Skeletal muscle satellite cell (primary cell): ENCODE data around the gene EXOC3L1.

Experiments
- H3K27me3 ChIP-seq: 2 replicates; pipeline ENCODE4 v1.7.0; 2013; ENCODE audit warnings: low read length; ENCODE audit not compliant: control insufficient read depth, insufficient read depth
- H3K36me3 ChIP-seq: 2 replicates; pipeline ENCODE4 v1.7.0; 2013; ENCODE audit warnings: mild to moderate bottlenecking, control low read depth, low read length; ENCODE audit not compliant: insufficient read depth
- H3K4me1 ChIP-seq: 2 replicates; pipeline ENCODE4 v1.7.0; 2013; ENCODE audit warnings: low read length; ENCODE audit not compliant: control insufficient read depth, insufficient read depth
- H3K4me2 ChIP-seq: 2 replicates; pipeline ENCODE4 v1.7.0; 2013; ENCODE audit warnings: mild to moderate bottlenecking, low read length
- H3K4me3 ChIP-seq: 2 replicates; pipeline ENCODE4 v1.7.0; 2013; ENCODE audit warnings: low read length
- H3K9ac ChIP-seq: 2 replicates; pipeline ENCODE4 v1.7.0; 2013; ENCODE audit warnings: mild to moderate bottlenecking, low read depth, low read length, moderate library complexity
- H3K9me3 ChIP-seq: replicated peaks from 2 replicates; pipeline ENCODE4 v1.7.0; 2013; ENCODE audit warnings: mild to moderate bottlenecking, control low read depth, low read length

Gene EXOC3L1

DNA sequence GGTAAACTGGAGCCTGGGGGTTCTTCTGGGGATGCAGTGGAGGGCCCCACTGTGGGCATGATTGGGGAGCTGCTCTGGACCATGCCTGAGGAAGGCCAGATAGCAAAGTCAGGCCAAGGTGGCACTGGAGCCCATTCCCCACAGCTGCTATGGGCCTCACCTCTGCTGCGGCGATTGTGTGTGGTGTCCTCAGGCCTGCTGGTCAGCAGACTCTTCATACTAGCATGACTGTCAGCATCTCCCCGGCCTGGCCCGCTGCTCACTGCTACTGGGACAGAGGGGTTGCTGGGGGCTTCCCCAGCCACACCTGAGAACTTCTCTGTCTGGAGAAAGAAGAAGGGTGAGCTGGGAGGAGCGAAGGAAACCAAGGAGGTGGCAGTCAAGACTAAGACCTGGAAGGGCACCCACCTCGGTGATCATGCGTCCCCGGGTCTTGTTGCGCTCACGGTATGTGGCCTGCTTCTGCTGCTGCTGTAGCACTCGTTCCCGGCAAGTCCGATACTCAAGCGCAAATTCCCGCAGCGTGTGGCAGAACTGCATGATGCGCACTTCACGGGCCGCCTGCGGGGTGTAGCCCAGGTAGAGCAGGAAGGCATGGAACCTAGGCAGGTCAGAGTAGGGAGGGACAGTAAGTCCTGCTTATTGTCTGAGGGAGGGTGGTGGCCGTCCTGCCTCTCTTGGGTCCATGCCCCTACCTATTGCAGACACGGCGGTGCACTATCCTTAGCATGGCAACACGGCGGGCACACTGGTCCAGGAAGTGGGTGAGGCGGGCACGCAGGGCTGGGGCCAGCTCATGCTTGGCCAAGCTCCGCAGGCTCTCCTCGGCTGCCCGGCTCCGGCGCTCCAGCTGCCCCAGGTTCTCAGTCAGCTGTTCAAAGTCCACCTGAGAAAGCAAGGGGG is 40.2 kb upstream of the EXOC3L1 start:
- Histone ChIP-seq H3K4me2 (no peak overlapping the region), H3K36me3 (peaks cover 58% of the 10 kb centered on the region), H3K9ac (no peak overlapping the region), H3K9me3 (no peaks in the 10 kb centered on the region), H3K4me1 (peaks cover 20% of the 10 kb centered on the region), H3K4me3 (no peak overlapping the region), H3K27me3 (no peaks in the 10 kb centered on the region)

DNA sequence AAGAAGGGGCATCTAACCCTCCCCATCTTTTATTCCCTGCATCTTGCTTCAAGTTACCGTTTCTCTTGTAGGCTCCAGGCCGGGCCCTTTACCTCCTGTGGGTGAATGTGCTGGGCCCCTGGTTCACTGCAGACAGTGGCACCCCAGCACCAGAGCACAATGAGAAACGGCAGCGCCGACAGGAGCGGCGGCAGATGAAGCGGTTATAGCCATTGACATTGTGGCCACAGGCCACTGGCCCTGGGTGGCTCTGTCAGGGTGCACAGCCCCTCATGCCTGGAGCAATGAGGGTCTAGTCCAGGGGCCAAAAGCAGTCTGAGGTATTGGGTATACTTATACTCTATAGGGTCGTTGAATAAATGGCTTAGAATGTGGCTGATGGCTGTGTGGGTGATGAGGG is 39.0 kb upstream of the EXOC3L1 start:
- no peak overlapping the region for H3K9ac ChIP-seq
- no peaks in the 10 kb centered on the region for H3K9me3 ChIP-seq
- H3K36me3 ChIP-seq = peaks cover 46% of the 10 kb centered on the region
- H3K4me2 ChIP-seq = no peak overlapping the region
- H3K4me1 ChIP-seq = peaks cover 20% of the 10 kb centered on the region
- no peak overlapping the region for H3K4me3 ChIP-seq
- H3K27me3 ChIP-seq = no peaks in the 10 kb centered on the region

DNA sequence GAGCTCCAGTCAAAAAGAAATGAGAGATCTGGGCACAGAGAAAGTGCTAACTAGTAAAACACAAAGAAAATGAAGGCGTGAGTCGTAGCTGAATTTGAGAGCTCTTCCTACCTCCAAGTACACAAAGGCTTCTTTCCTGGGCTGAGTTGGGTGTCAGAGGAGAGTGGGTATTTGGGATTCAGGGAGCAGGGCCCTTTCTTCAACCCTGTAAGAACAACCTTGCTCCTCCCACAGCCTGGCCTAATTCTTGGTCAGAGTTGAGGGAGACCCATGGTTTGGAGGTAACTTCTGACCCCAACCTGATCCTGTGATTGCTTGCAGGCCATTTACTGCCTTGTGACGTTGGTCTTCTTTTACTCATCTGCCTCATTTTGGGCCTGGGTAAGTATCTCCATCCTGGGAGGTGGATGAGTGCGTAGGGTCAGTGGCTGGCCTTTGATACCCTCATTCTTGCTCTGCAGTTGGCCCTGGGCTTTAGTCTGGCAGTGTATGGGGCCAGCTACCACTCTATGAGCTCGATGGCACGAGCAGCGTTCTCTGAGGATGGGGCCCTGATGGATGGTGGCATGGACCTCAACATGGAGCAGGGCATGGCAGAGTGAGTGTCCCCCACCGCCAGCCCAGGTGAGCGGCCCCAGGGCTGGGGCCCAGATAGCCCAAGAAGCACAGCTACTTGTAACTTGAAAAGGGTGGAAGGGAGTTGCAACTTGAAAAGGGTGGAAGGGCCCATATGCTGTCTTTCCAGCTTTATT is 38.3 kb upstream of the EXOC3L1 start:
- H3K36me3 ChIP-seq = peaks cover 41% of the 10 kb centered on the region
- H3K4me3 ChIP-seq = peak overlapping the region; percentile 89
- peak overlapping the region; percentile 93 for H3K9ac ChIP-seq
- peak overlapping the region; percentile 91 for H3K4me2 ChIP-seq
- no peaks in the 10 kb centered on the region for H3K27me3 ChIP-seq
- peaks cover 20% of the 10 kb centered on the region for H3K4me1 ChIP-seq
- H3K9me3 ChIP-seq = no peaks in the 10 kb centered on the region

DNA sequence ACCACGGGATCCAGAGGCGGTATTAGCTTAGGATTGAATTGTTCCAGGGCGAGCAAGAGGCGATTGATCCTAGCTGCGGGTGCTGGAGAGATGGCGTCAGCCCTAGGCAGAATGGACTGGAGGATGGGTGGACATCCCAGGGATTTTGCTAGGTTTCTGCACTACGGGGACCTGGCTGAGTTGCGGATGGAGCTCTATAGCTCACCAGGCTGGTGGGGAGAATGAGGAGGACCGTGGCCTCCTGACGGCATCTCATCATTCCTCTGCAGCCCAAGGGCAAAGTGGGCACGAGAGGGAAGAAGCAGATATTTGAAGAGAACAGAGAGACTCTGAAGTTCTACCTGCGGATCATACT is 37.6 kb upstream of the EXOC3L1 start:
- Histone ChIP-seq H3K4me2 (peak overlapping the region; percentile 91), H3K9me3 (no peaks in the 10 kb centered on the region), H3K9ac (peak overlapping the region; percentile 93), H3K4me1 (peaks cover 20% of the 10 kb centered on the region), H3K27me3 (no peaks in the 10 kb centered on the region), H3K4me3 (peak overlapping the region; percentile 89), H3K36me3 (peaks cover 40% of the 10 kb centered on the region)

DNA sequence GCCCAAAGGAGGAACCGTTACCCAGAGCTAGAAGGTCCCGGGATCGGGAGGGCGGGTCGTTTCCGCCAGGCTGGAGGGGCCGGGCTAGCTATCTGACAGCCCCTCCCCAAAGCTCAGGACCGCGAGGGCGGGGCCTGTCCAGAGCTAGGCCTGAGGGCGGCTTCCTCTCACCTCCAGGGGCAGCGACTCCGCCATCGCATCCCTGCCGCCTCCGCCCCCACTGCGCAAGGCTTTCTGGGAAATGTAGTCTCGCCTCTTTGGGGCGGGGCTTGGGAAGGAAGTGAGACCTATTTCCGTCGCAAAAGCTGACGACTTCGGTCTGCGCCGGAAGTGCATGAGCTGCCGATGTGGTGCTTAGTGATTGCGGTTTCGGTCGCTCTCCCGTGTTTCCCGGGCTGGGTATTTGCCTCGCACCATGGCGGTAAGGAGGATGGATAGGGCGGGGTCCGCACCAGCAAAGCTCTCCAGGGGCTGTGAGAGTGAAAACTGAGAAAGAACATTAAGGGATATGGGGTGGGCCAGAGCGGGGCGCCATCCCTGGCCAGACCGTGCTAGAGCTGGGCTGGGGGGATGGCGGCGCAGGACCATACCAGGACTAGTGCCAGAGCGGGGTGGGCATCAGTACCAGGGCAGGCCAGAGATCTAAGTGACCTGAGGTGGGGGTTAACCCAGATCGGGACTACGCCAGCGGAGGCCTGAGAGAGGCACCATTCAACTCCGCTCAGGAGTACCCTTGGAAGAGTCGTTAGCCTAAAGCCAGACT is 37.0 kb upstream of the EXOC3L1 start, which contains the start of gene TMEM208:
TMEM208 (plus strand) TSS at position 327 of the 763 bp plus-strand sequence; CDS start at position 416, 89 bp downstream.
- Histone ChIP-seq H3K9me3 (no peaks in the 10 kb centered on the region), H3K4me3 (peak within 1 kb of the TSS; percentile 89), H3K4me2 (peak within 1 kb of the TSS; percentile 91), H3K36me3 (peaks cover 39% of the 10 kb centered on the region), H3K4me1 (peaks cover 20% of the 10 kb centered on the region), H3K9ac (peak within 1 kb of the TSS; percentile 93), H3K27me3 (no peaks in the 10 kb centered on the region)

DNA sequence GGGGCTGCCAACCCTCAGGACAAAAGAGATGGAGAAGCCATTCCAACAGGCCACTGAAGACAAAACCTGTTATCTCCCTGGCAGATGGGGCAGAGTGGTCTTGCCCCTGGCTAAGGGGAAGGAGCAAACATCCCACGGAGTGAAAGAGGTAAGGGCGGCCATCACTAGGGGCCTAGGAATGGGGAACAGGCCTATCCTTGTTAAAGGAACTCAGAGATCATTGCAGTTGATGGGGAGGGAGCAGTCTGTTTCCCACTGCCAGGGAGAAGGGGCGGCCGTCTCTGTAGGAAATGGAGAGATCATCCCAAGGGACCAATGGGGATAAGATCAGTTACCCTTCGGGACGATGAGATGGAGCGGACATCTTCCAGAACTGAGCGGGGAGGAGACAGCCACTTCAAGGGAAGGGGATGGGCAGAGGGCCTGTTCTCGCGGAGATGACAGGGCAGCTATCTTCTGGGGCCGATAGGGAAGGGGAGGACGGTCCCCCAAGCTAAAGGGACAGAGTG is 36.4 kb upstream of the EXOC3L1 start:
- H3K4me2 ChIP-seq = peak overlapping the region; percentile 87
- H3K36me3 ChIP-seq = peaks cover 33% of the 10 kb centered on the region
- H3K27me3 ChIP-seq = no peaks in the 10 kb centered on the region
- peaks cover 20% of the 10 kb centered on the region for H3K4me1 ChIP-seq
- H3K4me3 ChIP-seq = peak overlapping the region; percentile 89
- H3K9me3 ChIP-seq = no peaks in the 10 kb centered on the region
- peak overlapping the region; percentile 85 for H3K9ac ChIP-seq

DNA sequence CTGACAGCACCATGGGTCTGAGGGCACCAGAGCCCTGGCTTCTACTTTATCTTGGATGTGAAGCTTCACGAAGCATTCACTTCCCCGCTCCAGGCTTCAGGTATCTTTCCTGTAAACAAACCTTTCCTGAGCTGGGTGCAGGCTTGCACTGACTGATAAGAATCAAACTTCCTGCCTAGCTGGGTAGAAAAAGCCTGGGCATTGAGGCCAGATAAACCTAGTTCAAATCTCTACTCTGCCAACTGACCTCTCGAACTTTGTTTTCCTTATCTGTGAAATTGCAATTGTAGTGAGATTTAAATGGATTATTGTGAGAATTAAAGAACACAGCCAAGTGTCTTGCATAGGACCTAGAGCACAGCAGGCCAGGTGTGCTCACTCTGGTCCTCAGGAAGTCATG is 34.1 kb upstream of the EXOC3L1 start:
- H3K9me3 ChIP-seq = no peaks in the 10 kb centered on the region
- peaks cover 9% of the 10 kb centered on the region for H3K36me3 ChIP-seq
- H3K4me1 ChIP-seq = peaks cover 20% of the 10 kb centered on the region
- H3K27me3 ChIP-seq = no peaks in the 10 kb centered on the region
- no peak overlapping the region for H3K4me2 ChIP-seq
- no peak overlapping the region for H3K4me3 ChIP-seq
- no peak overlapping the region for H3K9ac ChIP-seq

DNA sequence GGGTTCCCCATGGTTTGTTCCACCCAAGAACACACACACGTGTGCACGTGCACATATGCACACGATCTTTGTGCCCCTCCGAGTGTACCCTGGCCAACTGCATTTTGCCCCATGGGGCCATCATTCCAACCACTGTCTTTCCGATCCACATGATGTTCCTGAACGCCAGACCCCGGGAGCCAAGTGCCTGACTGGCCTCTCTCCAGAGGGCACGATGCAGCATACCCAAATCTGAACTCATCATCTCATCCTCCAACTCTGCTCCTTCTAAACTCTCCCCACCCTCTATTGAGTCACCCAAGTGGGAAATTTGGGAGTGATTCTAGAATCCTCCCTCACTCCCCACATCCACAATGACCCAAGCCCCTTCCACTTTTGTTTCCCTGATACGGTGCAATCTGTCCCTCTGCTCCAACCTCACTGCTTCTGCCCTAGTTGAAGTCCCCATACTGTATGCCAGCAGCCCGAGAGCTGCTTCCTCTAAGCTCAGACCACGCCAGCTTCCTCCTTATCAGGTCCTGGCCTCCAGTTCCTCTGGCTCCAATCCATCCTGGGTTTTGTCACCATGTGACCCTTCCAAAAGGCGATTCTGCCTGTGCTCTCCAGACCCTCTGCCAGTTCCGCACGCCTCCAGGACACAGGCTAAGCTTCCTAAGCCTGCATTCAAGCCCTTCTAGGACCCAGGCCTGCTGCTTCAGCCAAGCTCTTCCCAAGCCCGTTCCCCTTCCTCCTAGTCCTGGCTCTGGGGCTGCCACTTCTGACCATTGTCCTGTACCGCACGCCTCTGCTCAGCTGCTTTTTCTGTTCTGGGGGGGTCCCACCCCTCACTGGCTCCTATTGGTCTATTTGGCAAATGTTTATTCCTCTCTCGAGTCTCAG is 26.9 kb upstream of the EXOC3L1 start:
- Histone ChIP-seq H3K9me3 (no peaks in the 10 kb centered on the region), H3K4me1 (no peaks in the 10 kb centered on the region), H3K9ac (no peak overlapping the region), H3K4me2 (no peak overlapping the region), H3K27me3 (no peaks in the 10 kb centered on the region), H3K4me3 (no peak overlapping the region), H3K36me3 (no peaks in the 10 kb centered on the region)

DNA sequence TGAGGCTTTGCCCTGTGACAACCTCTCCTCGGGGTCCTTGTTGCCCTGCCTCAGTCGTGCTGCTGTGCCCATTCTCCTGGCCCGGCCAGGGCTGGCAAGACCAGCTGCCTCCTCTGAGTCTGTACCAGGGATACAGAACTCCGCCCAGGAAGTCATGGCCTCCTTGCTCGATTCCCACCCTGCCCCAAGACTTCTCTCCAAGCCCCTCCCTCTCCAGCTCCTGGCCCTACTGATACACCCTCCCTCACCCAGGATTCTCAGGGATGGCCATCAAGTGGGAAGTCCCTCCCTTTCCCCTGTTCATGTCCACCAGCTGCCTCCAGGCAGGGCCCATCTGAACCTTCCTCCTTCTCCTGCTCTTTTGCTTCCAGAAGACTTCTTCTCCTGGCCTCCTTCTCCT is 25.8 kb upstream of the EXOC3L1 start:
- H3K9ac ChIP-seq = no peak overlapping the region
- no peak overlapping the region for H3K4me2 ChIP-seq
- no peak overlapping the region for H3K4me3 ChIP-seq
- no peaks in the 10 kb centered on the region for H3K27me3 ChIP-seq
- no peaks in the 10 kb centered on the region for H3K4me1 ChIP-seq
- no peaks in the 10 kb centered on the region for H3K36me3 ChIP-seq
- H3K9me3 ChIP-seq = no peaks in the 10 kb centered on the region

DNA sequence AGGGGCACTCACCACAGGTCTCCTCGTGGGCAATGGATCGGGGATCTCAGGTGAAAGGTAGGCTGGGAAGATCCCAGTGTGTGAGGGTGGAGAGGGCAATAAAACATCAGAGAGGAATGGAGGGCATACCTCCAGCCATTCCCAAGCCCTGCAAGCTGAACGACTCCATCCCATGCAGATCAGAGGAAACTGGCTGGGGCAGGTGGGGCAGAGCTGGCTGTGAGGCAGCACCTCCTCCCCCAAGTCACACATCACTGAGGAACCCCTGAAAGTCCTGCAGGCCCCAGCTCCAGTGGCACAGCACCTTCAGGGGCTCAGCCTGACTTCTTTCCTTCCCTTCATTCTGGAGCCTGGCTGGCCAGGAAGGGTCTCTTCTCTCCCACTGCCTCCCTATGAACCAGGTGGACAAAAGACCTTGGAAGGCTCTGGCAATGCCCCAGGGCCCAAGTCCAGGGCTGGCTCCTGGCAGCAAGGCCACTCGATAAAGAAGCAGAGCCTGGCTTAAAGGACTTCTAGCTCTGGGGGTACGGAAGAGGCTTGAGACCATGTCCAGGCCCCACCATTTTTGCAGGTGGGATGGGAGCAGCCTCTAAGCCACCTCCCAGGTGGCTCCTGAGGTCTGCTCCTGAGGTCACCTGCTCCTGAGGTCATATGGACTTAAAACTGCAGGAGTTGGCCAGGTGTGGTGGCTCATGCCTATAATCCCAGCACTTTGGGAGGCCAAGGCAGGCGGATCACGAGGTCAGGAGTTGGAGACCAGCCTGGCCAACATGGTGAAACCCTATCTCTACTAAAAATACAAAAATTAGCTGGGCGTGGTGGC is 23.5 kb upstream of the EXOC3L1 start:
- no peaks in the 10 kb centered on the region for H3K4me1 ChIP-seq
- no peak overlapping the region for H3K9ac ChIP-seq
- no peak overlapping the region for H3K4me2 ChIP-seq
- H3K9me3 ChIP-seq = no peaks in the 10 kb centered on the region
- H3K36me3 ChIP-seq = no peaks in the 10 kb centered on the region
- no peaks in the 10 kb centered on the region for H3K27me3 ChIP-seq
- H3K4me3 ChIP-seq = no peak overlapping the region
